Natural killer cell (primary cell): ENCODE measurements around the gene GSTM5. TPM values are rescaled to one million over a fixed set of nuclear protein-coding genes. Genes with fewer than 3 reads are reported as not detected.

ENCODE experiments used
- ATAC-seq, 3 donors: fragments of 150-1000 bp in 2 of 3; fragments of 200-7000 bp in 1 of 3; cut with Tn5 transposase; 1 replicate in 1 of 3; 2 replicates in 2 of 3; pipeline ENCODE4 v1.10.0; 2021; ENCODE audit warnings: mild to moderate bottlenecking in 2 of 3, moderate library complexity in 2 of 3
- DNase-seq, 2 donors: peaks; one replicate each; pipeline versions ENCODE4 v3.0.0 to v3.0.0-alpha.2; 2013 to 2021; ENCODE audit warnings: mixed read lengths in 1 of 2
- H3K27ac ChIP-seq: one replicate; pipeline ENCODE4 v1.5.1; 2013; ENCODE audit warnings: mild to moderate bottlenecking, low read length
- H3K27me3 ChIP-seq: one replicate; pipeline ENCODE4 v1.6.1; 2013; ENCODE audit warnings: low read length; ENCODE audit not compliant: control insufficient read depth, insufficient read depth
- H3K36me3 ChIP-seq: one replicate; pipeline ENCODE4 v1.6.1; 2013; ENCODE audit warnings: low read length; ENCODE audit not compliant: control insufficient read depth, insufficient read depth
- H3K4me1 ChIP-seq: one replicate; pipeline ENCODE4 v1.6.1; 2013; ENCODE audit warnings: low read length; ENCODE audit not compliant: control insufficient read depth, insufficient read depth
- H3K4me3 ChIP-seq: one replicate; pipeline ENCODE4 v1.5.1; 2013; ENCODE audit warnings: low read length
- H3K9me3 ChIP-seq: one replicate; pipeline ENCODE4 v1.6.1; 2013; ENCODE audit warnings: low read length; ENCODE audit not compliant: control insufficient read depth, insufficient read depth
- H3K27ac Mint-ChIP-seq, 2 donors: one replicate each; pipeline ENCODE4 v1.8.0; 2022; ENCODE audit warnings: mild to moderate bottlenecking in 2 of 2, mixed read lengths in 2 of 2, moderate library complexity in 1 of 2
- H3K27me3 Mint-ChIP-seq, 2 donors: one replicate each; pipeline ENCODE4 v1.8.0; 2022; ENCODE audit warnings: low read depth in 2 of 2, mixed read lengths in 2 of 2
- H3K36me3 Mint-ChIP-seq: one replicate; pipeline ENCODE4 v1.8.0; 2022; ENCODE audit warnings: mixed read lengths
- H3K4me1 Mint-ChIP-seq, 2 donors: one replicate each; pipeline ENCODE4 v1.8.0; 2022; ENCODE audit warnings: mixed read lengths in 2 of 2
- H3K4me3 Mint-ChIP-seq: one replicate; pipeline ENCODE4 v1.8.0; 2022; ENCODE audit warnings: mild to moderate bottlenecking, moderate library complexity, mixed read lengths
- H3K9me3 Mint-ChIP-seq, 2 donors: one replicate each; pipeline ENCODE4 v1.8.0; 2022; ENCODE audit warnings: mixed read lengths in 2 of 2
- CTCF ChIP-seq: fragments of 200-600 bp; IDR thresholded peaks from one replicate; pipeline ENCODE4 v1.8.0; 2022; ENCODE audit warnings: antibody characterized with exemption
- WGBS: methylation state at CpG from one replicate; pipeline ENCODE4 v1.1.7; 2013; ENCODE audit warnings: missing lambda C conversion rate; ENCODE audit not compliant: insufficient coverage; 5-methylcytosine and 5-hydroxymethylcytosine counted together
- intact Hi-C: fragments of 100-400 bp; cut with micrococcal nuclease; formaldehyde crosslinking; loops from one replicate; pipeline ENCODE4 v1.14.2; 2022
- total RNA-seq, 4 donors: library from RNA; stranded (reverse); fragments of 120-200 nt in 1 of 4; gene quantifications; one replicate each; pipeline versions ENCODE4 v1.2.3 to v1.2.4, GENCODE V29; 2013 to 2022

The GSTM5 gene
- total RNA-seq, 3 donors from 2014 or later (not counting 1 experiment from before 2014, with no cell fraction given), result 0.07 to 0.35 TPM; not detected in 1

- Histone ChIP-seq H3K4me3 (no peak overlapping the region), H3K36me3 (no peaks in the 10 kb centered on the region), H3K27me3 (no peaks in the 10 kb centered on the region), H3K4me1 (no peaks in the 10 kb centered on the region), H3K27ac (no peak overlapping the region), H3K9me3 (no peaks in the 10 kb centered on the region)
- no peak for TF ChIP-seq CTCF
- 96% methylated on average over 5 of the region's 7 CpGs for WGBS
- H3K36me3 Mint-ChIP-seq, result no peaks in the 10 kb centered on the region
- intact Hi-C loops, result no loop called here
- peaks cover 6 to 9% of the 10 kb centered on the region in 2 donors for H3K27me3 Mint-ChIP-seq
- no peaks in the 10 kb centered on the region for H3K4me1 Mint-ChIP-seq
- ATAC-seq (no peak), DNase-seq (no peak)
- H3K4me3 Mint-ChIP-seq, result no peak overlapping the region
- H3K9me3 Mint-ChIP-seq, result no peaks in the 10 kb centered on the region
- H3K27ac Mint-ChIP-seq, result no peak overlapping the region
Measured at GRCh38 chr1:109722908-109723691, 11.0 kb downstream of the GSTM5 start.

- H3K4me3 Mint-ChIP-seq, result no peak overlapping the region
- H3K9me3 Mint-ChIP-seq, result no peaks in the 10 kb centered on the region
- Histone ChIP-seq H3K27ac (no peak overlapping the region), H3K36me3 (no peaks in the 10 kb centered on the region), H3K27me3 (no peaks in the 10 kb centered on the region), H3K4me1 (no peaks in the 10 kb centered on the region), H3K9me3 (no peaks in the 10 kb centered on the region), H3K4me3 (no peak overlapping the region)
- no peak for ATAC-seq
- 87% methylated on average over 4 of the region's 5 CpGs for WGBS
- DNase-seq, result no peak
- H3K27ac Mint-ChIP-seq, result no peak overlapping the region
- no peaks in the 10 kb centered on the region for H3K4me1 Mint-ChIP-seq
- H3K36me3 Mint-ChIP-seq, result no peaks in the 10 kb centered on the region
- peaks cover 6 to 9% of the 10 kb centered on the region in 2 donors for H3K27me3 Mint-ChIP-seq
- TF ChIP-seq CTCF, result no peak
- intact Hi-C loops, result no loop called here
Measured at GRCh38 chr1:109724933-109725332, 12.9 kb downstream of the GSTM5 start.

- H3K4me3 Mint-ChIP-seq, result no peak overlapping the region
- no peak for TF ChIP-seq CTCF
- intact Hi-C loops, result no loop called here
- H3K27me3 Mint-ChIP-seq, result peaks cover 6 to 13% of the 10 kb centered on the region in 2 donors
- H3K9me3 ChIP-seq, result no peaks in the 10 kb centered on the region
- ATAC-seq (no peak), DNase-seq (no peak)
- no peaks in the 10 kb centered on the region for H3K9me3 Mint-ChIP-seq
- H3K27ac ChIP-seq, result no peak overlapping the region
- H3K27ac Mint-ChIP-seq, result no peak overlapping the region
- no peaks in the 10 kb centered on the region for H3K4me1 Mint-ChIP-seq
- no peaks in the 10 kb centered on the region for H3K27me3 ChIP-seq
- WGBS, result 84% methylated on average over 4 of the region's 4 CpGs
- H3K4me3 ChIP-seq, result no peak overlapping the region
- no peaks in the 10 kb centered on the region for H3K4me1 ChIP-seq
- H3K36me3 ChIP-seq, result no peaks in the 10 kb centered on the region
- no peaks in the 10 kb centered on the region for H3K36me3 Mint-ChIP-seq
Measured at GRCh38 chr1:109725510-109725909, 13.5 kb downstream of the GSTM5 start.

- Histone ChIP-seq H3K9me3 (no peaks in the 10 kb centered on the region), H3K4me3 (no peak overlapping the region), H3K27me3 (no peaks in the 10 kb centered on the region), H3K27ac (no peak overlapping the region), H3K4me1 (no peaks in the 10 kb centered on the region), H3K36me3 (no peaks in the 10 kb centered on the region)
- Mint-ChIP-seq H3K4me1 (no peaks in the 10 kb centered on the region), H3K27ac (no peak overlapping the region), H3K4me3 (no peak overlapping the region), H3K9me3 (no peaks in the 10 kb centered on the region), H3K36me3 (no peaks in the 10 kb centered on the region), H3K27me3 (peaks cover 8 to 18% of the 10 kb centered on the region in 2 donors)
- ATAC-seq (no peak), DNase-seq (no peak)
- 88% methylated on average over 1 of the region's 1 CpG for WGBS
- TF ChIP-seq CTCF, result no peak
- intact Hi-C loops, result no loop called here
Measured at GRCh38 chr1:109726007-109726406, 14.0 kb downstream of the GSTM5 start.
